ENCODE results near the gene STPG1. TPM values are rescaled to one million over a fixed set of nuclear protein-coding genes. Genes with fewer than 3 reads are reported as not detected.

The STPG1 gene
- total RNA-seq, 4 donors from 2014 or later, result 2.2 to 7.6 (median 6.1) TPM

DNA sequence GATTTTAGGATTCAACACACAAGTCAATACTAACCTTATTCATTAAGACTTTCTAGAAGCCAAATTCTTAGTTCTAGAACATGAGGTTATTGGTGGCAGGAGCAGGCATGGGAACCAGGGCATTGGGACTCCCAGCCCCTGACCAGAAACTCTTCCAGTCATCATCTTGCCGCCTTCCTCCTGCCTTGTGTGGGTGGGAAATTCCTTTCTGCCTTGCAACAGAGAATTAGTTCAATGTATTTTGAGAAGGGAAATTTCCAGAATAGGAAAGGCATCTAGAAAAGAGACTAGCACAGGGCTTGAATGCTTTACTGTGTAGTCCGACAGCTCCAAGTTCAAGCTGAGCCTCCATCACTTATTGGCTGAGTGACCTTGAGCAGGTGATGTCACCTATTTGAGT, 85.7 kb downstream of the STPG1 start:
- no peak for ATAC-seq
- 67 to 72% methylated on average over 2 of the region's 2 CpGs for WGBS, 2 donors (ENCODE audit: low coverage in 1 of 2)

DNA sequence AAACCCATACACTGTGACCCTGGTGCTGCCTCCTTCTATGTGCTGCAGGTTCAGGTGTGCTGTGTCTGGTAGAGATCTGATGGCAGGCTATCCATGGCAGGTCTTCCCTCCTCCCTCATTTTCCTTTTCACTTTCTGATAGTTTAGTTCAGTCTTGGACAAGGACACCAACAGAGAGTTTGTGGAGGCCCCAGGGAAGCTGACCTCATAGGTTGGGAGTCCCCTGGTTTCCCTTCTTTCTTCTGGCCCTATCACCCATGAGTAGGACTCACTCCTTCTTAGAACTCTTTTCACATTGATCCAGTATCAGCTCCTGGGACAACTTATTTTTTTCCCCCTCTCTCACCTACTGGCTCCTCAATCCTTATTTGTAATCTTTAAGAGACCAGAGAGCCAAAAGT, 86.1 kb downstream of the STPG1 start:
- Histone ChIP-seq H3K36me3 (no peaks in the 10 kb centered on the region), H3K27ac (no peak overlapping the region), H3K4me3 (no peak overlapping the region), H3K9me3 (no peaks in the 10 kb centered on the region), H3K27me3 (no peaks in the 10 kb centered on the region), H3K4me1 (peaks cover 0 to 4% (median 0%) of the 10 kb centered on the region in 3 donors)
- no peak for ATAC-seq
- TF ChIP-seq, protein P1, sequence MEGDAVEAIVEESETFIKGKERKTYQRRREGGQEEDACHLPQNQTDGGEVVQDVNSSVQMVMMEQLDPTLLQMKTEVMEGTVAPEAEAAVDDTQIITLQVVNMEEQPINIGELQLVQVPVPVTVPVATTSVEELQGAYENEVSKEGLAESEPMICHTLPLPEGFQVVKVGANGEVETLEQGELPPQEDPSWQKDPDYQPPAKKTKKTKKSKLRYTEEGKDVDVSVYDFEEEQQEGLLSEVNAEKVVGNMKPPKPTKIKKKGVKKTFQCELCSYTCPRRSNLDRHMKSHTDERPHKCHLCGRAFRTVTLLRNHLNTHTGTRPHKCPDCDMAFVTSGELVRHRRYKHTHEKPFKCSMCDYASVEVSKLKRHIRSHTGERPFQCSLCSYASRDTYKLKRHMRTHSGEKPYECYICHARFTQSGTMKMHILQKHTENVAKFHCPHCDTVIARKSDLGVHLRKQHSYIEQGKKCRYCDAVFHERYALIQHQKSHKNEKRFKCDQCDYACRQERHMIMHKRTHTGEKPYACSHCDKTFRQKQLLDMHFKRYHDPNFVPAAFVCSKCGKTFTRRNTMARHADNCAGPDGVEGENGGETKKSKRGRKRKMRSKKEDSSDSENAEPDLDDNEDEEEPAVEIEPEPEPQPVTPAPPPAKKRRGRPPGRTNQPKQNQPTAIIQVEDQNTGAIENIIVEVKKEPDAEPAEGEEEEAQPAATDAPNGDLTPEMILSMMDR (IDR thresholded peaks at IDR 0.05), result no peak
- TF ChIP-seq EP300 (IDR thresholded peaks at IDR 0.05) (no peak), POLR2A (IDR thresholded peaks at IDR 0.05) (no peak), POLR2AphosphoS5 (IDR thresholded peaks at IDR 0.05) (no peak)

More for the DNA sequence above, 85.7 kb downstream of the STPG1 start:
- H3K27me3 ChIP-seq, result no peaks in the 10 kb centered on the region
- no peak overlapping the region for H3K4me3 ChIP-seq
- H3K4me1 ChIP-seq, result peaks cover 0 to under 1% (median 0%) of the 10 kb centered on the region in 3 donors
- no peak overlapping the region for H3K27ac ChIP-seq
- no peaks in the 10 kb centered on the region for H3K36me3 ChIP-seq
- H3K9me3 ChIP-seq, result no peaks in the 10 kb centered on the region
- TF ChIP-seq POLR2A (IDR thresholded peaks at IDR 0.05) (no peak), POLR2AphosphoS5 (IDR thresholded peaks at IDR 0.05) (no peak), EP300 (IDR thresholded peaks at IDR 0.05) (no peak)
- TF ChIP-seq, protein P1 (IDR thresholded peaks at IDR 0.05), result no peak

DNA sequence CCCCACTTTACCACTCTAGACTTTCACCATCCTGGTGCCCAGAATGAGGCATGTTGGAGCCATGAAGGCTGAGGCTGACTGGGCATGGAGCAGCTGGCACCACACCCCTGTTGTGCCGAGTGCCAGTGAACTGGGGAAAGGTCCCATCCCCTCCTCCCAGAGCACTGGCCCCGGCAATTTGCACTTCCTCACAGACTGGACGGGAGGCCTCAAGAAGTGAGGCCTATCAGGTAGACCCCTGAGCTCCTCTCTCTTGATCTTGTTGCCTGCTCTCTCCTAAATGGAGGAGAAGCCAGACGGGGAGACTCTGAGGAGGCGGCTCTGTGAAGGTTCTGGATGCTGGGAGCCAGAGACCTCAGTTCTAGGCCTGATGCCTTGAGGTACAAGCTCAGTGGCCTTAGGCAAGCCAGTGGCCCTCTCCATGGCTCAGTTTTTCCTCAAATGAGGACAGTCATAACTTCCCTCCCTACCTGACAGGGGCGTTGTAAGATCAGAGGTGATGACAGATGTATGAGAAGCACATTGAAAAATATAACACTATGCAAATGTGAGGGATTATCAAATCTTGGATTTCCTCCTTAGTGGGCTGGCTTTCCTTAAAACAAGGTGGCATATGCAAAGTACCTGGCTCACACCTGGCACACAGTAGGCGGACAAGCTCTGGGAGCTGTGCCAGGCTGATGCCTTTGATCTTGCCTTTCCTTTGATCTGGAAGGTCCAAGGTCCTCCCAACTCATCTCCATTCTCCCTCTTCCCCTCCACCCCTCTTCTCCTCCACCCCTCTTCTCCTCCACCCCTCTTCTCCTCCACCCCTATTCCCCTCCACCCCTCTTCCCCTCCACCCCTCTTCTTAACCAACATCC, 87.8 kb downstream of the STPG1 start:
- no peaks in the 10 kb centered on the region for H3K27me3 ChIP-seq
- no peak for ATAC-seq
- no peak overlapping the region for H3K4me3 ChIP-seq
- TF ChIP-seq, protein P1 (IDR thresholded peaks at IDR 0.05), result no peak
- TF ChIP-seq POLR2AphosphoS5 (IDR thresholded peaks at IDR 0.05) (no peak), EP300 (IDR thresholded peaks at IDR 0.05) (no peak), POLR2A (IDR thresholded peaks at IDR 0.05) (no peak)
- H3K27ac ChIP-seq, result no peak overlapping the region
- H3K9me3 ChIP-seq, result no peaks in the 10 kb centered on the region
- no peaks in the 10 kb centered on the region for H3K36me3 ChIP-seq
- whole genome bisulfite sequencing, 2 donors (ENCODE audit: low coverage in 1 of 2), result 66 to 83% methylated on average over 2 to 4 of the region's 7 CpGs
- H3K4me1 ChIP-seq, result peaks cover 0 to 18% (median 8%) of the 10 kb centered on the region in 3 donors

DNA sequence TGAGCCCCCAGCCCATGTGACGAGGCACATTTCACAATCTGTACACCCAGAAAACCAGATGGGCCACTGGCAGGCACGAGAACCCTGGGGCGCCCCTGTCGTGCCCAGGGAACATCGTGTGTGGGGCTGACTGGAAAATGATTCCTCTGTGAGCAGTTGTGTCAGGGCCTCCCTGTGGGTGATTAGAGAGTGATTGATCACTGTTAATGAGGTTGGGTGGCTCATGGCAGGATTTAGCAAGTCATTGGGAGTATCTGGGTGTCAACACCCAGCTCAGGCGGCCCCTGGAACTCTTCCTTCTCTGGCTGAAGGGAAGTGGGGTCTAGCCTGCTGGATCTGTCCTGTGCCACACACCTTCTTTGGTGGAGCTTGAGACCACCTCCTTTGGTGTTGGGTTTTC, 88.7 kb downstream of the STPG1 start:
- TF ChIP-seq POLR2AphosphoS5 (IDR thresholded peaks at IDR 0.05) (no peak), POLR2A (IDR thresholded peaks at IDR 0.05) (no peak), EP300 (IDR thresholded peaks at IDR 0.05) (no peak)
- TF ChIP-seq, protein P1 (IDR thresholded peaks at IDR 0.05), result no peak
- Histone ChIP-seq H3K4me3 (no peak overlapping the region), H3K4me1 (peaks cover 0 to 18% (median 8%) of the 10 kb centered on the region in 3 donors), H3K27me3 (no peaks in the 10 kb centered on the region), H3K27ac (no peak overlapping the region), H3K36me3 (no peaks in the 10 kb centered on the region), H3K9me3 (no peaks in the 10 kb centered on the region)
- WGBS, 2 donors (ENCODE audit: low coverage in 1 of 2), result 20% methylated on average over 1 of the region's 6 CpGs; no CpG with 5 or more reads in 1 of the 2 donors
- ATAC-seq, result no peak

DNA sequence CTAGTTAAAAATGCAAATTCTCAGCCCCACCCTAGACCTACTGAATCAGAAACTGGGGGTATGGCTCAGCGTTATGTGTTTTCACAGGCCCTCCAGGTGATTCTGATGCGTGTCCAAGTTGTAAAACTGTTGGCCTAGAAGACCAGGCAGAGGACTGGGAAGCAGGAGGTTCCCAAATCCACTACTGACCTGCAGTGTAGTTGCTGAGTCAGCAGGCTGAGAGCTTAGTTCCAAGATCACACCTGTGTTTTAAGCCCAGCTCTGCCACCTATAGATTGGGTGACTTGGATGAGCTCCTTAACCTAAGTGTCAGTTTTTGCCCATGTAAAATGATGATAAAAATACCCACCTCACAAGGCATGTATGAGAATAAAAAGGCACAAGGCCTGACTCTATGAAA, 90.3 kb downstream of the STPG1 start:
- TF ChIP-seq POLR2A (IDR thresholded peaks at IDR 0.05) (no peak), EP300 (IDR thresholded peaks at IDR 0.05) (no peak), POLR2AphosphoS5 (IDR thresholded peaks at IDR 0.05) (no peak)
- TF ChIP-seq, protein P1 (IDR thresholded peaks at IDR 0.05), result no peak
- peaks cover 14% of the 10 kb centered on the region for H3K27me3 ChIP-seq
- 86% methylated on average over 2 of the region's 2 CpGs; no CpG with 5 or more reads in 1 of the 2 donors for whole genome bisulfite sequencing, 2 donors (ENCODE audit: low coverage in 1 of 2)
- no peak overlapping the region for H3K4me3 ChIP-seq
- H3K9me3 ChIP-seq, result no peaks in the 10 kb centered on the region
- no peak for ATAC-seq
- H3K27ac ChIP-seq, result no peak overlapping the region
- peaks cover 0 to 34% (median 8%) of the 10 kb centered on the region in 3 donors for H3K4me1 ChIP-seq
- no peaks in the 10 kb centered on the region for H3K36me3 ChIP-seq
